NT2/D1 (cell line): ENCODE data around the gene PIK3R1.

Experiments used
- YY1 ChIP-seq: IDR thresholded peaks from 2 replicates; pipeline ENCODE4 v1.6.1; 2011; ENCODE audit not compliant: insufficient read length, insufficient read depth
- ZNF274 ChIP-seq: IDR thresholded peaks from 2 replicates; pipeline ENCODE4 v1.6.1; 2011; ENCODE audit warnings: mild to moderate bottlenecking, low read depth, low read length

- TF ChIP-seq ZNF274 (no peak), YY1 (no peak)
Observed at GRCh38 chr5:68251804-68252522, 36.4 kb downstream of the PIK3R1 start.
